NCI-H82 treated with DMSO at 0.1 percent for 48 hours (cell line): ENCODE data around the gene STAT3.
"Not testable (repeated sequence)": the region's sequence is repeated elsewhere in the genome, so short reads cannot be mapped to it uniquely, and the experiment has no call there.

Experiments used
- DNase-seq: peaks from one replicate; lab custom pipeline; 2025; ENCODE audit not compliant: unreplicated experiment; lab: John Stamatoyannopoulos, UW

The STAT3 gene

DNA sequence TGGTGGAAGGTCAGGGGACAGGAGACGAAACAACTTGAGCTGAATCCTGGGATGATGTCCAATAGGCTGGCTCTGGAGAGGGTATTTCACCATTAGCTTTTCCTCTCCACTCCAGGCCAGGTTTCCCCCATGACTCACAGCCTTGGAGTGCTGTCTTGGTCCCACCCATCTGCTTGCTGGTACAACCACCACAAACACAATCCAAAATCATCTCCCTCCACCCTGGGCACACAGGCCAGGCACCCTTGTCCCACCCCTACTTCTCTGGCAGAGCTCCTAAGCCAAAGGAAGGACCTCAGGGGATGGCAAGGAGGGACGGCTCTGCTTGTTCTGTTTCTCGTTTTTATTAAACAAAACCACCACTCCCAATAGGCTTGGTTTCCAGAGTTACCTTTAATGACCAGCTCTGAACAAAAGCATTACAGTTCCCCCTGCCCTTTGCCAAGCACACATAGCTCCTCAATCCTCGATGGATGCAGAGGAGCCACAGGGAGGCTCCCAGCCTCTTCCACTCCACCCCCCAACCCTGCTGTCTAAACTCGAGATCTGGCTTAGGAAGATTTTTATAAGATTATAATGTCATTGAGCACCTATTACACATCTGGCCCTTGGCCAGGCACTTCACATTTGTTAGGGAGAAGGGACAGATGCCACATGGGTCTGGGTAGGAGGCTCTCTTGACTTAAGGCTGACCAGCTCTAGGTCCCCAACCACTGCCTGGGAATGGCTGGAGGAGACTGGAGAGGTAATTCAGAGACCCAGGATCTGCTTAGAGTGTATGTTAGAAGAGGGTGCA is 21.5 kb upstream of the STAT3 start:
- DNase-seq = peak; percentile 90

DNA sequence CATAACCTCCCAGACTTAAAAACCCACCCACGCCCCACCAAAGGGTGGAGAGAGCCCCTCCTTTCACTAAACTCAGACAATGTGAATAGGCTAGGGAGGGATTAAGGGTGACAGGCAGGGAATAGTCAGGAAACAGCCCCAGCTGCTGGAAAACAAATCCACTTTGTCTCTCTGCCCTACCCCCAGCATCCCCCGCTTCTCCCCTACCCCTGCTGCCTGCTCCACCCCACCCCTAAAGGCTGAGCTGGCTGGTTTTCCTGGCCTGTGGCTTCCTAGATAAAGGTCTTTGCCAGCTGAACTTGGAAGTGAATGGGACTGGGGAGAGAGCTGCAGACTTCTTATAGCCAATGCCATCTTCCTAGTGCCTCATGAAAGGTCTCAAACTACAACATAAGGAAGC is 19.8 kb upstream of the STAT3 start:
- peak; percentile 79 for DNase-seq

DNA sequence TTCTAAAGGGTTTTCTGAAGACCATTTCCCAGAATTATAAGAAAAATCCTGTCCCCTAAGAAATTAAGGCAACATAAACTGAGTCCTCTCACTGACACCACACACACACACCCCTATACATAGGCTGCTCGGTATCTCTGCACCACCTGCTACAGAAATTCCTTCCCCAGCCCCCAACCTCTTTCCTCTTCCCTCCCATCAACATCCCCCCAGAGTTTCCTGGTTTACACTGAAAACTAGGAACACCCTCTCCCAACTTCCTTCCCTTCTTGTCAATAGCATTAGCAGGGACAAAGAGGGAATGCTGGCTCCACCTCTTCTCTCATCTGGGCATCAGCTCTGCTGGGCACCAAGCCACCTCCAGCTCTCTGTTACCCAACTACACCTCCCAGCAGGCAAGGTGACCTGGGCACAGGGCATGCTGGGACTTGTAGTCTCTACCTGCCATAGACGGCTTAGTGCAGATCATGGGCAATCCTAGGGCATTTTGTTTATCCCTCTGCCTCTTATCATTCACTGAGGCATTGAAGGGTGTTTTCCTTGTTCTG is 19.1 kb upstream of the STAT3 start:
- DNase-seq = peak; percentile 71

DNA sequence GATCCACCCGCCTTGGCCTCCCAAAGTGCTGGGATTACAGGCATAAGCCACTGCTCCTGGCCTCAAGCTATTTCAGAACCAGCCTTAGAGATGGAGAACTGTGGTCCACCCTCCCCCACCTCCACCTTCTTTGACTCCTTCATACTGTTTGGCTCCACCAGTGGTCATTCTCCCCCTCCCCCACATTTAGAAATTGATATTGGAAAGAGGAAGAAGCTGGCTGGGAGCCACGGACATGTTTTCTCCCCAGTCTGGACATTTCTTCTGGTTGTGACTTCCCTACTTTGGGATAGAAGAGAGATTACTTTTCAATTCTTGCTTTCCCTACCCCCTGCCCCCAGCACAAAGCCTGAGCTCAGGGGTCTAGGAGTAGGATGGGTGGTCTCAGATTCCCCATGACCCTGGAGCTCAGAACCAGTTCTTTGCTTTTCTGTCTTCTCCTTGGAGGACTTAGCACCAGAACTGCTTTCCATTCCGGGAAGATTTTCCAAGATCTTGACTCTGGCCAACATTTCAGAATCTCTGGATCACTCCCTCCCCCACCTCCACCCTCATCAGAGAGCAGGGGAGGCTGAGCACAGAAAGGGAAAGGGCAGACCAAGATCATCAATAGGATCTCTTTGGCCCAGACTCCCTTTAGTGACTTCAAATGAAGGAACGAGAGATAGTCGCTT is 18.5 kb upstream of the STAT3 start:
- DNase-seq = no peak

DNA sequence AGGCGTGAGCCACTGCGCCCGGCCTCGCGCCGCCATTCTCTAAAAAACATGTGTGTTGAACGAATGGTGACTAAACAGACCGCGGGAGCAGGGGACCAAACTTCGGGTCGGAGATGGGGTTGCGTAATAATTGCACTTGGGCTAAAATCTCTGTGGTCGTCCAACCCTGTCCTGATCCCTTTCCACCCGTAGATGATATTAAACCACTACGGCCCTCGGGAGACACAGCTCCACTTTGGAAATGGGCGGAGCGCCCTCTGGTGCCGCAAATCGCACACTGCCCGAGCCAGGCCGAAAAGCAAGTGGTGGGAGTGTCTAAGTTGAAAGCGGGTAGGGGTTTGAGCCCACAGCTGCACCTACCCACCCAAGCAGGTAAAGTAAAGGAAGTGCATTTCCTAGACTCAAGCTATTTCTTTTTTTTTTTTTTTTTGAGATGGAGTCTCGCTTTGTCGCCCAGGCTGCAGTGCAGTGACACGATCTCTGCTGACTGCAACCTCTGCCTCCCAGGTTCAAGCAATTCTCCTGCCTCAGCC is 17.8 kb upstream of the STAT3 start:
- peak; percentile 34 for DNase-seq

DNA sequence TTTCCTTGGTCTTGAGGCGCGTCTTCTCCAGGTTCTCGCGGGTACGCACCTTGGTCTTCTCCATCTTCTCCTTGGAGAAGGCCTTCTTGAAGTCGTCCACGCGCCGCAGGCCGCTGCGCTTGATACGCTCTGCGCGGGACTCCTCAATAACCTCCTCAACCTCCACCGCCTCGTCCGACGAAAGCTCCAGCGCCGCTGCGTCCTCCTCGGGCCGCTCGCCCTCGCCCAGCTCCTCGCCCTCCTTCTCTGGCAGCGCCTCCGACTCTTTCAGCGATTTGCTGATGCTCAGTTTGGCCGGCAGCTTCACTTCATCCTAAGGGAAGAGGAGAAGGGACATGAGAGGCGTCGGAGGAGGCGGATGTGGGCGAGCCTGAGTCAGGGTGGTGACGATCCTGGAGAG is 16.8 kb upstream of the STAT3 start:
- no peak for DNase-seq

DNA sequence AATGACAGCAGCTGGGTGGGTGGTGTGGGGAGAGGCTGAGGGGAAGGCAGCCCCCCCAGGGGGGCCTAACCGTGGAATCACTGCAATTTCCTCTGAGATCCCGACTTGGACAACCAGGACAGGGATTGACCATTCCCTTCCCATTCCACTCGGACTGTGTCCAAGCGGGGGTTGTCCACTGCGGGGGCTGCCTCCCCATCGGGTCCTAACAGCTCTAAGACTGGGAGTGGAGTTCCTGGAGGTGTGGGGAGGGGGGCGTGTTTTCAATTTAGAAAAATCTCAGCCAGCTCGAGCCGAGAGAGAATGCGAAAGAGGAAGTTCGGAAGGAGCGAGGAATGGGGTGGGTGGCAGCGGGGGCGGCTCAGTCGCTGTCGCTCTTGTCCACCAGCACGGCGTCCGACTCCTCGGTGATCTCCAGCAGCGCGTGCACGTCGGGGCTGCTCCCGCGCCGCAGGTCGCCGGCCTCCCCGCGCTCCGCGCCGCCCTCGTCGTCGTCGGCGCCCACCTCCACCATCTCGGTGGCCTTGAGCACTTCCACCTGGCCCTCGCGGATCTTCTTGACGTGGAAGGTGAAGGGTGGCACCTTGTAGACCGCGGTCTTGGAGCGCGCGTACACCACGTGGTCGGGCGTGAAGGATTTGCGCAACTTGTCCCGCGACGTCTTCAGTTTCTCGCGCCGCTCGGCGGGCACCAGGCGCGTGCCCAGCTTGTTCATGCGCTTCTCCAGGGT is 16.2 kb upstream of the STAT3 start:
- DNase-seq = no peak

DNA sequence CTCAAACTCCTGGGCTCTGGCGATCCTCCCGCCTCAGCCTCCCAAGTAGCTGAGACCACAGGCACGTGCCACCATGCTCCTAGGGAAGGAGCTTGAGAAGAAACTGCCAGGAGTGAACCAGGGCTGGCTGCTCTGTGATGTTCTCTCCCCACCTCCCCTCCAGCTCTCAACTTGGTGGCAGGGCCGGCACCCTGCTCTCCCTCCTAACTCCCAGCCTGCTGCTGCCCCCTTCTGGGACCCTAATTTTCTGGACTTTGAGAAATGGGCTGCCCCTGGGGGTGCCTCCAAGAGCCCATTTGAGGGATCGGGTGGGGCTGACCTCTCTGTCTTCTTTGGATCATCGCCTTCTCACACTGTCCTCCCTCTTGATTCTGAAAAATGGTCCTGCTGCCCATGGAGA is 14.9 kb upstream of the STAT3 start:
- DNase-seq = peak; percentile 10

DNA sequence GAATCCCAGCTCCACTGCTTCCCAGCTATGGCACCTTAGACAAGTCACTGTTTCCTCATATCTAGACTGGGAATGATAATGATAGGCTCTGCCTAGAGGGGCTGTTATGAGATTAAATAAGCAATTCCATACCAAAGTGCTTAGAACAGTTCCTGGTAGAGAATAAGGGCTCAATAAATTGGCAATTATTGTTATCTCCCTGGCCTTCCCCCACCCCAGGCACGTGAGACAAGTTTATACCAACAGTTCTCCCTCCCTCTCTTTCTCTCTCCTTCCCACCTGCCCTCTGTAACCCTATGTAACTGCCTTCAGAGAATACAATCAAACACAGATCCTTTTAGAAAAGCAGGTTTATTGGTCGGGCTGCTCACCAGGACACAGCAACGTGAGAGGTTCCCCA is 13.9 kb upstream of the STAT3 start:
- DNase-seq = no peak

DNA sequence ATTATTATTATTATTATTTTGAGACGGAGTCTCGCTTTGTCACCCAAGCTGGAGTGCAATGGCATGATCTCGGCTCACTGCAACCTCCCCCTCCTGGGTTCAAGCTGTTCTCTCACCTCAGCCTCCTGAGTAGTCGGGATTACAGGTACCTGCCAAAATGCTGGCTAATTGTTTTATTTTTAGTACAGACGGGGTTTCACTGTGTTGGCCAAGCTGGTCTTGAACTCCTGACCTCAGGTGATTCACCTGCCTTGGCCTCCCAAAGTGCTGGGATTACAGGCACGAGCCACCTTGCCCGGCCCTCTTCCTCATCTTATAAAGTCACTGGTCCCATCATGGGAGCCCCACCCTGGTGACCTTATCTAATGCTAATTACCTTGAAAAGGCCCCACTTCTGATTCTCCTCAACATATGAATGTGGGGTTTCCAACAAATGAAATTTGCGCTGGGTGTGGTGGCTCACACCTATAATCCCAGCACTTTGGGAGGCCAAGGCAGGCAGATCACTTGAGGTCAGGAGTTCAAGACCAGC is 12.7 kb upstream of the STAT3 start:
- not testable (repeated sequence) for DNase-seq

DNA sequence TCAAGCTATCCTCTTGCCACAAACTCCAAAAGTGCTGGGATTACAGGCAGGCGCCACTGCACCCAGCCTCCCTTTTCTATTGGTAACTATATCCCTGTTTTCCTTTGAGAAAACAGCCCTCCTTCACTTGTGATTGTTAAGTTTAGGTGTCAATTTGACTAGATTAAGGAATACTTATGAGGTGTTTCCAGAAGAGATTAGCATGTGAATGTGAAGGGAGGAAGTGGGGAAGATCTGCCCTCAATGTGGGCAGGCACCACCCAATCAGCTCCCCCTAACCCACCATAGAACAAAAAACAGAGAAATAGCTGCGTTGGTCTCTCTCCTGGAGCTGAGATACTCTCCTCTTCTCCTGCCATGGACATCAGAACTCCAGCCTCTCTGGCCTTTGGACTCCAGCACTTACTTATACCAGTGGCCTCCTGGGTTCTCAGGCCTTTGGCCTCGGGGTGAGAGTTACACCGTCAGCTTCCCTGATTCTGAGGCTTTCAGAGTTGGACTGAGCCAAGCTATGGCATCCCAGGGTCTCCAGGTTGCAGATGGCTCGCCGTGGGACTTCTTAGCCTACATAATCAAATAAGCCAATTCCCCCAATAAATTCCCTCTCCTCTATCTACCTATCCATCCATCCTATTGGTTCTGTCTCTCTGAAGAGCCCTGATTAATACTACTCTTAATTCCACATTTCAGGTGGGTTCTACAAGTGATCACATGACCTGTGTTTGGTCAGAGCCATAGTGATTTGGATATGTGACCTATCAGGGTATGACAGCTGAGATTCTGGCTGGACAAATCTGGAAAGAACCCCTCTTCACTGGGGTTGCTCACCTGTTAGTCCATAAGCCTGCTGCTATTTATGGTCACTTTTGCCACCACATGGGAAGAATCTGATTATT is 12.0 kb upstream of the STAT3 start:
- DNase-seq = peak; percentile 21

DNA sequence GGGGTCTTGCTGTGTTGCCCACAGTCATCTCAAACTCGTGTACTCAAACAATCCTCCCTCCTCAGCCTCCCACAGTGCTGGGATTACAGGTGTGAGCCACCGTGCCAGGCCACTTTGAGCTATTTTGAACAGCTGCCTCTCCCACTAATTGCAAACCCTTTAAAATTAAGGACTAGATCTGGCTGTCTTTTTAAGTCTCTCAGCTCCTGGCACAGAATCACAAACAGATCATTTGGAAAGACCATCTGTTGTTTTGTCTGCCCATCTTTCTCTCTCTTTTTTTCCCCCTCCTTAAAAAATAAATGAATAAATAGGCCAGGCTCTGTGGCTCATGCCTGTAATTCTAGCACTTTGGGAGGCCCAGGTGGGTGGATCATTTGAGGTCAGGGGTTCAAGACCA is 10.9 kb upstream of the STAT3 start:
- peak; percentile 92 for DNase-seq

DNA sequence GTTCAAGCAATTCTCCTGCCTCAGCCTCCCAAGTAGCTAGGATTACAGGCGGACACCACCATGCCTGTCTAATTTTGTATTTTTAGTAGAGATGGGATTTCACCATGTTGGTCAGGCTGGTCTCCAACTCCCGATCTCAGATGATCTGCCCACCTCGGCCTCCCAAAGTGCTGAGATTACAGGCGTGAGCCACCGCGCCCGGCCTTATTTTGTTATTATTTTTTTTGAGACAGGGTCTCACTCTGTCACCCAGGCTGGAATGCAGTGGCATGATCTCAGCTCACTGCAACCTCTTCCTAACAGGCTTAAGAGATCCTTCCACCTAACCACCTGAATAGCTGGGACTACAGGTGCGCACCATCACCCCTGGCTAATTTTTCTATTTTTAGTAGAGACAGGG is 7.4 kb upstream of the STAT3 start:
- not testable (repeated sequence) for DNase-seq

DNA sequence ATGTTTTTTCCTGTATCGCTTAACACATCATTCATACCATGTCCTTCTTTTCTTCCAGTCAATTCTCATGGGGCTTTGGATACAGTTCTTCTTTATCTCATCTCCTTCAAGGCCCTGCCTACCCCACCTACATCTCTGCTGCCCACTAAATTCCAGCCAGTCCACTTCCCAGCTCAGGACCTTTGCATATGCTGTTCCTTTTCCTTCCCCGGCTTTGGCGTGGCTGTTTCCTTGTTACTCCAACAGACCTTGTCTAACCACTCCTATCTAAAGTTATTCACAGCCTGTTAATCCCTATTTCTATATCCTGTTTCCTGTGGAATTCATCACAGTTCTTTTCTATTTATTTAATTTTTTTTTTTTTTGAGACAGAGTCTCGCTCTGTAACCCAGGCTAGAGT is 6.6 kb upstream of the STAT3 start:
- DNase-seq = no peak

DNA sequence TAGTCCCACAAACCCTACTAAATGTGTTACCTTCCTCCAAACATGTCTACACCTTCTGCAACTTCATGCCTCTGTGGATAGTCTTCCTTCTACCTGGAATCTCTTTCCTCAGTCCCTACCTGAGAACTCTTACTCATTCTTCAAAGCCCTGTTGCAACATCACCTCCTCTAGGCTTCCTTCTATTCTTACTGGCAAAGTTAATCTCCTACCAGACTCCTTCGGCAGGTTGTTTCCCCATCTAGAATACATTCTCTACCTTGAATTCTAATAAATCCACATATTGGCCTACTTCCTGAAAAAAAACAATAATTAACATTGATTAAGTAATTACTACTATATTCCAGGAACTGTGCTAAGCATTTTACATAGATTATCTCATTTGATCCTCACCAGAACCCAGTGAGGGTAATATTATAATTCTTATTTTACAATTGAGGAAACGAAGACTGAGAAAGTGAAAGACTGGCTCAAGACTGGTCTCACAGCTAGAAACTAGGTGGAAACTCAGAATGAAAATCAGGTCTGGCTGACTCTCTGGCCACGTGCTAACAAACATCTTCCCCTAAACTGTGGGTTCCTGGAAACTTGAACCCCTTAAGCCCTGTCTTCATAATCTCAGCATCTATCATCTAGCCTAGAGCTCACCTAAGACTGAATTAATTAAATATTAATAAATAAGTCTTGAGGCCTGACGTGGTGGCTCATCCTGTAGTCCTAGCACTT is 4.6 kb upstream of the STAT3 start:
- DNase-seq = no peak

DNA sequence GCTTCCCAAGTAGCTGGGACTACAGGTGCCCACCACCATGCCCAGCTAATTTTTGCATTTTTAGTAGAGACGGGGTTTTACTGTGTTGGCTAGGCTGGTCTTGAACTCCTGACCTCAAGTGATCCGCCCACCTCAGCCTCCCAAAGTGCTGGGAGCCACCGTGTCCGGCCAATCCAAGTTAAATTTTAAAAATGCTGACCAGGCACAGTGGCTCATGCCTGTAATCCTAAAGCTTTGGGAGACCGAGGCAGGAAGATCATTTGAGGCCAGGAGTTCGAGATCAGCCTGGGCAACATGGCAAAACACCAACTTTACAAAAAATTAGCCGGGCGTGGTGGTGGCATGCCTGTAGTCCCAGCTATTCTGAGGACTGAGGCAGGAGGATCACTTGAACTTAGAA is 3.2 kb upstream of the STAT3 start:
- not testable (repeated sequence) for DNase-seq

DNA sequence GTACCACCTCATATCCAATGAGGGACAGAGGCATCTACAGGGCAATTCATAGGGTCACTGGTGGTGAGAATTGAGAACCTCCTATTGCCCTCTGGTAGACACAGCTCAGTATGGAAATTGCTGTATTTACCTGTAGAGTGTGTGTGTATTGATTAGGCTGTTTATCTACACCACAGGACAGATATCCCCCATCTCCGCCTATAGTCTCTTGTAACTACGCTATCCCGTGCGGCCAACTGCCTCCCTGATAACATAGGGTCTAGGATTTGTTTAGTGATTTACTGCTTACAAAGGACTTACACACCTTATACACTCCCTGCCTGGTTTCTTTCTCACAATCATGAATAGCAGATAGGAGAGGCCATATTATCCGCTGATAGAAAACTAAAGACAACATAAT is 1.7 kb upstream of the STAT3 start:
- DNase-seq = no peak

DNA sequence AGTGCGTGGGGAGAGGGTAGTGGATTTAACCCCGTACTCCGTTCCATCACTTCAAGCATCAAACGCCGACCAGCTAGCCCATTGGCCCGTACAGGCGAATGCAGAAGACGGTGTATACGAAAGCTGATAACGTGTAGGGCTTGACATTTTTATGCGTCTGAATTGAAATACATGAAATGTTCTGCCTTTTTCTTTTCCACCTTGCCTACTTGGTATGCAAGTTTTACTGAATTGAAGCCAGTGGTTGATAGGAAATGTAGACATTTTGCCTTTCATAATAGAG is 834 bp upstream of the STAT3 start:
- DNase-seq = no peak

DNA sequence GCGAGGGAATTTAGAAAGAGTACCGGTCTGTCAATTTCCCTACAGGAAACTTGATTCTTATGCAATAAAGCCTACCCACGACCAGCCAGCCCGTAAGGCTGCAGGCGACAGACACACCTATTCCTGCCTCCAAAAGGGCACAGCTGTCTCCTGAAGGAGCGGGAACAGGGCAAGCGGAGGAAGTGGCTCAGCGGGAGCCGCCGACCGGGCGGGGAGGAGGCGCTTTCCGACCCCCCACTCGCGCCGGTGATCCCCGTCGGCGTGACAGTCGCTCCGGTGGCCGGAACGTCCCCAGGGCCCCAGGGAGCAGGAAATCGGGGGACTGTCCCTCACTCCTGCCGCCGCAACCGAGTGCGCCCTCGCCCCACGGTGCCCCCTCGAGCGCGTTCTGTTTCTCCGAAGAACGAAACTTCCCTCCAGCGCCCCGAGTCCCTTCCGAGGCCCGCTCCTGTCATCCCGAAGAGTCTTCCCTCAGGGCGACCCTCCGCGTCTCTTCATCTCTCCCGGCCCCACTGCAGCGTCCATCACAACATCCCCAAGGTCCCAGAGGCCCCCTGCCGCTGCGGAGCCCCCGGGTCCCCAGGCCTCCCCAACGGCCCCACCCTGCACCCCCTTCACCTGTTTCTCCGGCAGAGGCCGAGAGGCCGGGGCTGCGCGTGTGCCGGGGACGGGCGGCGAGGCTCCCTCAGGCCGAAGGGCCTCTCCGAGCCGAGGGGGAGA is 421 bp downstream of the STAT3 start:
- no peak for DNase-seq
